Neutrophil (primary cell): ENCODE measurements around the gene GID4.

ENCODE experiments used
- H3K27ac ChIP-seq: fragments of 200-600 bp; sonication (generic); 2 replicates; pipeline ENCODE4 v1.5.1; 2016; ENCODE audit warnings: mild to moderate bottlenecking, moderate library complexity
- H3K27me3 ChIP-seq: fragments of 200-600 bp; sonication (generic); 2 replicates; pipeline ENCODE4 v1.6.0; 2016; ENCODE audit warnings: mild to moderate bottlenecking
- H3K36me3 ChIP-seq: fragments of 200-600 bp; sonication (generic); 2 replicates; pipeline ENCODE4 v1.5.1; 2017
- H3K4me1 ChIP-seq, 2 experiments: fragments of 200-600 bp in 1 of 2; sonication (generic) in 1 of 2; 1 replicate in 1 of 2; 2 replicates in 1 of 2; pipeline versions ENCODE4 v1.5.1 to v1.6.1; 2013 to 2016; ENCODE audit warnings: low read depth in 1 of 2, low read length in 1 of 2, mild to moderate bottlenecking in 1 of 2, moderate library complexity in 1 of 2; ENCODE audit not compliant: control insufficient read depth in 1 of 2, insufficient read depth in 1 of 2
- H3K4me3 ChIP-seq, 2 experiments: fragments of 200-600 bp in 1 of 2; sonication (generic) in 1 of 2; 1 replicate in 1 of 2; 2 replicates in 1 of 2; pipeline ENCODE4 v1.5.1; 2013 to 2016; ENCODE audit warnings: low read depth in 1 of 2, low read length in 1 of 2, mild to moderate bottlenecking in 1 of 2, moderate library complexity in 1 of 2
- H3K9me3 ChIP-seq: fragments of 200-600 bp; sonication (generic); 2 replicates; pipeline ENCODE4 v1.5.1; 2016
- TF ChIP-seq, protein P1 (sequence below): fragments of 200-600 bp; sonication (generic); IDR thresholded peaks from 2 replicates; pipeline ENCODE4 v1.5.1; 2016; ENCODE audit warnings: antibody characterized with exemption

Gene GID4

GRCh38 chr17:18039535-18040260 is 490 bp downstream of the GID4 start:
- Histone ChIP-seq H3K4me1 (peaks cover 33 to 36% of the 10 kb centered on the region in 2 experiments), H3K36me3 (peaks cover 3% of the 10 kb centered on the region), H3K4me3 (peak overlapping the region; percentile 78 to 95), H3K9me3 (no peaks in the 10 kb centered on the region), H3K27ac (peak overlapping the region; percentile 77), H3K27me3 (no peaks in the 10 kb centered on the region)
- TF ChIP-seq, protein P1, sequence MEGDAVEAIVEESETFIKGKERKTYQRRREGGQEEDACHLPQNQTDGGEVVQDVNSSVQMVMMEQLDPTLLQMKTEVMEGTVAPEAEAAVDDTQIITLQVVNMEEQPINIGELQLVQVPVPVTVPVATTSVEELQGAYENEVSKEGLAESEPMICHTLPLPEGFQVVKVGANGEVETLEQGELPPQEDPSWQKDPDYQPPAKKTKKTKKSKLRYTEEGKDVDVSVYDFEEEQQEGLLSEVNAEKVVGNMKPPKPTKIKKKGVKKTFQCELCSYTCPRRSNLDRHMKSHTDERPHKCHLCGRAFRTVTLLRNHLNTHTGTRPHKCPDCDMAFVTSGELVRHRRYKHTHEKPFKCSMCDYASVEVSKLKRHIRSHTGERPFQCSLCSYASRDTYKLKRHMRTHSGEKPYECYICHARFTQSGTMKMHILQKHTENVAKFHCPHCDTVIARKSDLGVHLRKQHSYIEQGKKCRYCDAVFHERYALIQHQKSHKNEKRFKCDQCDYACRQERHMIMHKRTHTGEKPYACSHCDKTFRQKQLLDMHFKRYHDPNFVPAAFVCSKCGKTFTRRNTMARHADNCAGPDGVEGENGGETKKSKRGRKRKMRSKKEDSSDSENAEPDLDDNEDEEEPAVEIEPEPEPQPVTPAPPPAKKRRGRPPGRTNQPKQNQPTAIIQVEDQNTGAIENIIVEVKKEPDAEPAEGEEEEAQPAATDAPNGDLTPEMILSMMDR: no peak

- Histone ChIP-seq H3K36me3 (peaks cover 3% of the 10 kb centered on the region), H3K27me3 (no peaks in the 10 kb centered on the region), H3K27ac (no peak overlapping the region), H3K9me3 (no peaks in the 10 kb centered on the region), H3K4me1 (peaks cover 33 to 36% of the 10 kb centered on the region in 2 experiments), H3K4me3 (peak overlapping the region; percentile 78 to 95)
- TF ChIP-seq, protein P1: no peak
Measured at GRCh38 chr17:18040261-18040858, 1.2 kb downstream of the GID4 start.

- Histone ChIP-seq H3K9me3 (no peaks in the 10 kb centered on the region), H3K36me3 (peaks cover 3% of the 10 kb centered on the region), H3K27ac (no peak overlapping the region), H3K27me3 (no peaks in the 10 kb centered on the region), H3K4me3 (no peak overlapping the region), H3K4me1 (peaks cover 30 to 32% of the 10 kb centered on the region in 2 experiments)
- TF ChIP-seq, protein P1: no peak
Measured at GRCh38 chr17:18041776-18042175, 2.6 kb downstream of the GID4 start.

- TF ChIP-seq, protein P1: no peak
- Histone ChIP-seq H3K4me3 (no peak overlapping the region), H3K9me3 (no peaks in the 10 kb centered on the region), H3K4me1 (peaks cover 18 to 19% of the 10 kb centered on the region in 2 experiments), H3K36me3 (peaks cover 7% of the 10 kb centered on the region), H3K27me3 (no peaks in the 10 kb centered on the region), H3K27ac (no peak overlapping the region)
Measured at GRCh38 chr17:18042983-18043382, 3.8 kb downstream of the GID4 start.

DNA sequence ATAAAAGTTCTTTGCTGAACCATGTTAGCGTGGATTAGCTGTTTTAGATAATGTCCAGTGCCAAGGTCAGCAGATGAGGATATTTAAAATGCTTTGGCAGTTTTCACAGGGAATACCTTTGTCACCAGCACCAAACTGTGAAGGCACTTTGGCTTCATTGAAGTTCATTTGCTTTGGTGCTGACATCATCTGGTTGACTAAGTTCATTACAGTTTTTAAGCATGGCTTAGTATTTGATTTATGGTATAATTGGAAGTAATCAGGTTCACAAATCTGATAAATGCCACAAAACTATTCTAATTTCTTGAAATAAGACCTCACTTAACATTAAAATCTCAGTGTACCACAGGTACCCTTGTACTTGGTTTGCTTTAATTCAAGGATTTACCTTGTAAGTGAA is 4.3 kb downstream of the GID4 start:
- Histone ChIP-seq H3K9me3 (no peaks in the 10 kb centered on the region), H3K4me1 (peaks cover 13 to 14% of the 10 kb centered on the region in 2 experiments), H3K36me3 (peaks cover 7% of the 10 kb centered on the region), H3K27ac (no peak overlapping the region), H3K4me3 (no peak overlapping the region), H3K27me3 (no peaks in the 10 kb centered on the region)
- TF ChIP-seq, protein P1: no peak
